DND-41 (cell line): Measurements from ENCODE around the gene USP12.

Experiments used
- ATAC-seq: fragments of 200-7000 bp; cut with Tn5 transposase; 3 replicates; pipeline ENCODE4 v1.9.1; 2021; ENCODE audit warnings: low read depth; ENCODE audit not compliant: insufficient read depth
- DNase-seq: peaks from one replicate; pipeline ENCODE4 v3.0.0-alpha.2; 2020
- H2AFZ ChIP-seq: 2 replicates; pipeline ENCODE4 v1.6.0; 2012; ENCODE audit warnings: low read depth, low read length
- H3K27ac ChIP-seq: 2 replicates; pipeline ENCODE4 v1.5.1; 2012; ENCODE audit warnings: low read length, inconsistent platforms
- H3K27me3 ChIP-seq: fragments of 200-600 bp; sonication (generic); 2 replicates; pipeline ENCODE4 v1.6.0; 2012; ENCODE audit warnings: low read length, mild to moderate bottlenecking, inconsistent platforms; ENCODE audit not compliant: insufficient read depth, poor library complexity
- H3K36me3 ChIP-seq: 2 replicates; pipeline ENCODE4 v1.5.1; 2012; ENCODE audit warnings: low read length, inconsistent platforms; ENCODE audit not compliant: insufficient read depth
- H3K4me1 ChIP-seq: 2 replicates; pipeline ENCODE4 v1.5.1; 2012; ENCODE audit warnings: mild to moderate bottlenecking, low read length; ENCODE audit not compliant: insufficient read depth
- H3K4me2 ChIP-seq: 2 replicates; pipeline ENCODE4 v1.6.0; 2012; ENCODE audit warnings: mild to moderate bottlenecking, moderate library complexity, low read length, inconsistent platforms; ENCODE audit not compliant: insufficient read depth
- H3K4me3 ChIP-seq, 2 experiments: fragments of 200-600 bp in 1 of 2; shearing (Covaris generic) in 1 of 2; 2 replicates each; pipeline ENCODE4 v1.5.1; 2012 to 2016; ENCODE audit warnings: inconsistent platforms in 2 of 2, low read length in 2 of 2, mild to moderate bottlenecking in 2 of 2, low read depth in 1 of 2, moderate library complexity in 1 of 2
- H3K79me2 ChIP-seq: 2 replicates; pipeline ENCODE4 v1.6.0; 2012; ENCODE audit warnings: low read length, inconsistent platforms; ENCODE audit not compliant: insufficient read depth
- H3K9ac ChIP-seq: 2 replicates; pipeline ENCODE4 v1.6.0; 2012; ENCODE audit warnings: low read depth, mild to moderate bottlenecking, inconsistent platforms, low read length, moderate library complexity
- H3K9me3 ChIP-seq: 2 replicates; pipeline ENCODE4 v1.5.1; 2012; ENCODE audit warnings: low read length, moderate library complexity, mild to moderate bottlenecking, inconsistent platforms; ENCODE audit not compliant: insufficient read depth, severe bottlenecking
- H4K20me1 ChIP-seq: 2 replicates; pipeline ENCODE4 v1.6.0; 2012; ENCODE audit warnings: low read length; ENCODE audit not compliant: insufficient read depth
- EZH2 ChIP-seq: IDR thresholded peaks from 3 replicates; pipeline ENCODE4 v1.6.1; 2012; ENCODE audit warnings: borderline replicate concordance, low read depth, mild to moderate bottlenecking, moderate library complexity, low read length, inconsistent platforms; ENCODE audit not compliant: severe bottlenecking
- TF ChIP-seq, protein P1 (sequence below): IDR thresholded peaks from 2 replicates; pipeline ENCODE4 v1.5.1; 2012; ENCODE audit warnings: borderline replicate concordance, low read length, moderate library complexity, mild to moderate bottlenecking; ENCODE audit not compliant: poor library complexity, severe bottlenecking; ENCODE audit errors: extremely low read depth

Gene USP12

DNA sequence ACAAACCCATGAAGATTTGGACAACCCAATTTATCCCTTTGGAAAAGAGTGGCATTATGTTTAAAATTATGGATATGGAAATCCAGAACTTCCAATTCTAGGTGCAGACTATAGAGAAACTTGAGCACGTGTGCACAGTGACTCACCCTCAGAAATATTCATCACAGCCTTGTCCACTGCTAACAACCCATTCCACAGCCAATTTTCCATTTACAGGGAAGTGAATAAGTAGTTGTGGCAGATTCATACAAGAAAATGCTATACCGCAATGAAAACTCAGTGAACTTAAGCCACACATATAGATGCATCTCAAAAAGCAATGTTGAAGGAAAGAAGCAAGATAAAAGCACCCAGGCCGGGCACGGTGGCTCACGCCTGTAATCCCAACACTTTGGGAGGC, 133.3 kb downstream of the USP12 start:
- Histone ChIP-seq H3K9ac (no peak overlapping the region), H3K27ac (no peak overlapping the region), H3K4me3 (no peak overlapping the region), H3K36me3 (no peaks in the 10 kb centered on the region), H4K20me1 (no peaks in the 10 kb centered on the region), H3K27me3 (peaks cover 4% of the 10 kb centered on the region), H3K4me2 (no peak overlapping the region), H3K4me1 (no peaks in the 10 kb centered on the region), H3K9me3 (no peaks in the 10 kb centered on the region), H2AFZ (no peak overlapping the region), H3K79me2 (no peaks in the 10 kb centered on the region)
- TF ChIP-seq, protein P1, sequence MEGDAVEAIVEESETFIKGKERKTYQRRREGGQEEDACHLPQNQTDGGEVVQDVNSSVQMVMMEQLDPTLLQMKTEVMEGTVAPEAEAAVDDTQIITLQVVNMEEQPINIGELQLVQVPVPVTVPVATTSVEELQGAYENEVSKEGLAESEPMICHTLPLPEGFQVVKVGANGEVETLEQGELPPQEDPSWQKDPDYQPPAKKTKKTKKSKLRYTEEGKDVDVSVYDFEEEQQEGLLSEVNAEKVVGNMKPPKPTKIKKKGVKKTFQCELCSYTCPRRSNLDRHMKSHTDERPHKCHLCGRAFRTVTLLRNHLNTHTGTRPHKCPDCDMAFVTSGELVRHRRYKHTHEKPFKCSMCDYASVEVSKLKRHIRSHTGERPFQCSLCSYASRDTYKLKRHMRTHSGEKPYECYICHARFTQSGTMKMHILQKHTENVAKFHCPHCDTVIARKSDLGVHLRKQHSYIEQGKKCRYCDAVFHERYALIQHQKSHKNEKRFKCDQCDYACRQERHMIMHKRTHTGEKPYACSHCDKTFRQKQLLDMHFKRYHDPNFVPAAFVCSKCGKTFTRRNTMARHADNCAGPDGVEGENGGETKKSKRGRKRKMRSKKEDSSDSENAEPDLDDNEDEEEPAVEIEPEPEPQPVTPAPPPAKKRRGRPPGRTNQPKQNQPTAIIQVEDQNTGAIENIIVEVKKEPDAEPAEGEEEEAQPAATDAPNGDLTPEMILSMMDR: no peak
- TF ChIP-seq EZH2: no peak
- no peak for ATAC-seq
- DNase-seq: no peak

- Histone ChIP-seq H3K9me3 (no peaks in the 10 kb centered on the region), H3K4me1 (no peaks in the 10 kb centered on the region), H2AFZ (no peak overlapping the region), H4K20me1 (no peaks in the 10 kb centered on the region), H3K4me2 (no peak overlapping the region), H3K27me3 (peaks cover 4% of the 10 kb centered on the region), H3K36me3 (no peaks in the 10 kb centered on the region), H3K79me2 (no peaks in the 10 kb centered on the region), H3K9ac (no peak overlapping the region), H3K27ac (no peak overlapping the region), H3K4me3 (no peak overlapping the region)
- no peak for ATAC-seq
- TF ChIP-seq, protein P1: no peak
- no peak for TF ChIP-seq EZH2
- no peak for DNase-seq
Observed at GRCh38 chr13:27037571-27037970, 134.0 kb downstream of the USP12 start.

DNA sequence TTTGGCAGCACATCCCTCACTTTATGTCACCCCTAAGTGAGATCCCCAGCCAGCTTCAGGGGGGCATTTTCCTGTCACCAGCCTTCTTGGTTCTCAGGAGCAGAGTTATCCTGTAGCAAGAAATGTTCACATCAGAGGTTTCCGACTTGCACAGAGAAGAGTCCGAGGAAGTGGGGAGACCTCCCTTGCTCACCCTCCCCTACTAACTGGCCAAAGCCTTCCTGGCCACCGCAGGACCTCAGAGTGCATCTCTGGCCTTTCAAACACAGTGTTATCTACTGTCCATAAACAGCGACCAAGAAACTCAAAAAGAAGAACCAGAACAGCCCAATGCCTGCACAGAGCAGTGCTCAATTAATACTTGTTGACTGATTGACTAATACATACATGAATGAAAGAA, 134.4 kb downstream of the USP12 start:
- Histone ChIP-seq H3K4me2 (no peak overlapping the region), H2AFZ (no peak overlapping the region), H4K20me1 (no peaks in the 10 kb centered on the region), H3K27ac (no peak overlapping the region), H3K4me1 (no peaks in the 10 kb centered on the region), H3K36me3 (no peaks in the 10 kb centered on the region), H3K4me3 (no peak overlapping the region), H3K79me2 (no peaks in the 10 kb centered on the region), H3K9me3 (no peaks in the 10 kb centered on the region), H3K9ac (no peak overlapping the region), H3K27me3 (peaks cover 4% of the 10 kb centered on the region)
- no peak for TF ChIP-seq EZH2
- TF ChIP-seq, protein P1: no peak
- DNase-seq (no peak), ATAC-seq (no peak)
